GM12874 (cell line): Measurements from ENCODE around the gene EDEM1.

Experiments
- TF ChIP-seq, protein P1 (sequence below): IDR thresholded peaks from 2 replicates; pipeline ENCODE4 v1.5.1; 2011; ENCODE audit warnings: low read depth, mild to moderate bottlenecking, control low read depth, low read length, moderate library complexity; ENCODE audit not compliant: insufficient read depth

The EDEM1 gene

DNA sequence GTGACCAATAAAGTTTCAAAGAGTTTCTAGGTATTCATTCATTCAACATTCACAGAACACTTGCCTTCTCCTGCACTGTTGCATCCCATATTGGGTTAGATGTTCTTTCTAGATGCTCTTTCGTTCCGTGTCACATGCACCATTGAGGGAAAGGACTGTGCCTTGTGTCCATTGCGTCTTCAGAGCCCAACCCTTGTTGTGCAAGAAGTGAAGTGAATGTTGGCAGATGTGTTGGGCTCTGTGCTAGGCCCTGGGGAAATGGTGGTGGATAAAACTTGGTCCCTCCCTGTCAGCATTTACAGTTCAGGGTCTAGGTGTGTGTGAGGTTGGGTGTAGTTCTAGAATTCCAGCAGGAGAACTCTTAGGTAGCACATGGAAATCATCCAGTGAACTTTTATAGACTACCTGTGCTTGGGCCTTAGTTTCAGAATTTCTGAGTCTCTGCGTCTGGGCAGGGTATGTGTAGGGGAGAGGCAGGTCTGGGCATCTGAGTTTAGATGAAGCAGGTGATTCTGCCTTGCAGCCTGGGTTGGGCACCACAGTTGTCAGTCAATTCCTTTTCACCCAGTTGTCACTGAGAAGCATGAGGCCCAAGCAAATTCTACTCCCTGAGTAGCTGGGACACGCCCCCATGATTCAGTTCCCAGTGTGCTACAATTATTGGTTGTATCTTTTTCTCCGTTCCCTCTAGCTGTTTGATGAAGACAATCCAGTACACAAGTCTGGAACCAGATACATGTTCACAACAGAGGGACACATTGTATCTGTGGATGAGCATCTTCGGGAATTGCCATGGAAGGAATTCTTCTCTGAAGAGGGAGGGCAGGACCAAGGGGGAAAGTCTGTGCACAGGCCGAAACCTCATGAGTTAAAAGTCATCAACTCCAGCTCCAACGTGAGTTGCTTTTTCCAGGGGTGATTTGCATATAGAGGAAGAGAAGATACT is 25.4 kb downstream of the EDEM1 start:
- TF ChIP-seq, protein P1, sequence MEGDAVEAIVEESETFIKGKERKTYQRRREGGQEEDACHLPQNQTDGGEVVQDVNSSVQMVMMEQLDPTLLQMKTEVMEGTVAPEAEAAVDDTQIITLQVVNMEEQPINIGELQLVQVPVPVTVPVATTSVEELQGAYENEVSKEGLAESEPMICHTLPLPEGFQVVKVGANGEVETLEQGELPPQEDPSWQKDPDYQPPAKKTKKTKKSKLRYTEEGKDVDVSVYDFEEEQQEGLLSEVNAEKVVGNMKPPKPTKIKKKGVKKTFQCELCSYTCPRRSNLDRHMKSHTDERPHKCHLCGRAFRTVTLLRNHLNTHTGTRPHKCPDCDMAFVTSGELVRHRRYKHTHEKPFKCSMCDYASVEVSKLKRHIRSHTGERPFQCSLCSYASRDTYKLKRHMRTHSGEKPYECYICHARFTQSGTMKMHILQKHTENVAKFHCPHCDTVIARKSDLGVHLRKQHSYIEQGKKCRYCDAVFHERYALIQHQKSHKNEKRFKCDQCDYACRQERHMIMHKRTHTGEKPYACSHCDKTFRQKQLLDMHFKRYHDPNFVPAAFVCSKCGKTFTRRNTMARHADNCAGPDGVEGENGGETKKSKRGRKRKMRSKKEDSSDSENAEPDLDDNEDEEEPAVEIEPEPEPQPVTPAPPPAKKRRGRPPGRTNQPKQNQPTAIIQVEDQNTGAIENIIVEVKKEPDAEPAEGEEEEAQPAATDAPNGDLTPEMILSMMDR, result no peak

DNA sequence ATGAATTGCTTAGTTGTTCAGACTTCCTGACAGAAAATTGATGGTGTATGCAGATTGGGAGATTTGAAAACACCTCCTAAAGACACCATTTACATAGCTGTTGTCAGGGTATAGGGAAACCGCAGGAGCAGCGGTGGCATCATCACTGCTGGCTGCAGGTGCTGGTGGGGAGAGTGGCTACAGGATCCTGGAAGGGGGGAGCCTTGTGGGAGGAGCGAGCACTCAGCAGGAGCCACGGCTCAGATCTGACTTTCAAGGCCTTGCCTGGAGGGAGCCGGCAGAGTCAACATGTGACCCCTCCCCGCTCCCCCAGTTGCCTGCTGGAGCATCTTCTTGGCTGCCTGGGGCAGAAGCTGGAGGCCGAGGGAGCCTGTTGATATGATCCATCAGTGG is 26.1 kb downstream of the EDEM1 start:
- TF ChIP-seq, protein P1, result no peak

DNA sequence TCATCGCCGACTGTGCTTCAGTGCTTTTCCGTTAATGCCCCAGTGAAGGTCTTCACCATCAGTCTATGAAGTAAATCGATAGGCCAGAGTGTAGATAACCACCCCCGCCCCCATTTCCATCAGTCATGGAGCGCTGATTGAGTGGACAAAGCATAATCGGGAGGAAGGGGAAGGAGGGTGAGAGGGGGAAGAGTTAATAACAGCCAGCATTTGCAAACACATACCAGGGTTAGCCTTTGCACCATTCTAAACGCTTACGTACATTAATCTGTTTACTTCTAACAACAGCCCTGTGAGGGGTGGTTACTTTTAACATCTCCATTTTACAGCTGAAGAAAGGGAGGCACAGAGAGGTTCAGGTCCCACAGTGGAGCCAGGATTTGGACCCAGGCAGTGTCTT is 26.8 kb downstream of the EDEM1 start:
- TF ChIP-seq, protein P1, result no peak

DNA sequence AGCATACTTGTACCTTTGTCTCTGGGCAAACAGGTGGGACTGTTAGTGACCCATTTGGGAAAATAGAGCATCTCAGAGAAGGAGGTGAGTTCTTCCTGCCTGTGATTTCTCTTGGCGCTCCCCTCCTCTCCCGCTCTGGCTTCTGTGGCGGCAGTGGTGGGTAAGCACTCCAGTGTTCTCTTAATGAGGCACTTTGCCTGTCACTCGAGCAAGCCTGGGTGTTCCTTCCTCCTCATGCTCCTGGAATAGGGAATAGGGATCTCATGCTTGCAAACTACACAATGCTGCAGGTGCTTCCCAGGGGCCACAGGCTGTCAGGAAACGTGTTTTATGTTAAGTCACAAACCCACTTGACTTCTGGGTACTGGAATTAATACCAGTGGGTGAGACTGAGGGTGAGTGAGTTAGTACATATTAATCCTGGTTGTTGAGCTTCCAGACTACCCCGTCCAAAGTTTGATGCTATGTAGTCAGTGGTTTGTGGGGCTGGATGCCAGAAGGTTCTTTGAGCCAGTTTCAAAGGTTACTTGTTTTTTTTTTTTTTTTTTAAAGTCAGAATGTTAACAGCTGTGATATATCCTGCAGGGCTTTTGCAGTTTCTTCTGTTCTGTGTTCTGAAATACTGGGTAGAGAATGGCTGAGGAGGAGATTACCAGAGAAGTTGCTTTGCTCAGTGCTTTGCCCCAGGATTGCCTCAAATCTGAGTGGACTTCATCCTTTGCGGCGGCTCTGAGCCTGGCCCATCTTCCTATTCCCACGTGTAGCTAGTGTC is 30.5 kb downstream of the EDEM1 start:
- TF ChIP-seq, protein P1, result no peak

DNA sequence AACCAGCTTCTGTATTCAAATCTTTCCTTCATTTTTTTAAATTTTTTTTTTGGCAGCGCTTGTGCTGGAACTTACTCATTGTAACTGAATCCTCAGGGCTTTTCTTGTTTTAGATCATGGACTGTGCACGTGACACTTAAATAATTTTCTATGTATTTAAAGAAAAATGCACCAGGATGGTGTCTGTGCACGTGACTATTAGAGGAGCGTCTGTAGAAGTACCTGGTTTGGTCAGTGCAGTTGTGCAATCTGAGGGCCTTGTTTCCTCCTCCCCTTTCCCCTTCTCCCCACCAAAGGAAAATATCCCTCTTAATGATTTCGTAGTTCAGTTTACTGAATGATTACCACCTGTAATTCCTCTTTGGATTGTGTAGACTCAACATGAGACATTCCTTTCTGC is 31.3 kb downstream of the EDEM1 start:
- TF ChIP-seq, protein P1, result no peak

DNA sequence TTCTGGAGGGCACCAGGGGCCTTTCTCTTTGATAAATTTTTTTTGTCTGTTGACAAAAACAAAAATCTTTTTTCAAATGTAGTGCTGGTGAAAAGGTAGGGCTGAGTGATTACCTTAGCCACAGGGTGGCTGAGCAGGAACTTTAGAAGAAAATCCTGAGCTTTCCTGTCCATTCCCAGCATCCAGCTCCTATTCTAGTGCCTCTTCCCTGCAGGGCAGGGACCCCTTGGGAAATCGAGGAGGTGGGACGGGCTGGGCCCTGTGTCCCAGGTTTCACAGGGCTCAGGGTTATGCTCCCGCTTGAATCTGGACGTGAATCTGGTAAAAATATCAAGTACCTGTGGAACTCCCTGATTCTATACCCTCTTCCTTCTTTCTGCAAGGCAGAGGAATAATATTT is 31.7 kb downstream of the EDEM1 start:
- TF ChIP-seq, protein P1, result no peak

DNA sequence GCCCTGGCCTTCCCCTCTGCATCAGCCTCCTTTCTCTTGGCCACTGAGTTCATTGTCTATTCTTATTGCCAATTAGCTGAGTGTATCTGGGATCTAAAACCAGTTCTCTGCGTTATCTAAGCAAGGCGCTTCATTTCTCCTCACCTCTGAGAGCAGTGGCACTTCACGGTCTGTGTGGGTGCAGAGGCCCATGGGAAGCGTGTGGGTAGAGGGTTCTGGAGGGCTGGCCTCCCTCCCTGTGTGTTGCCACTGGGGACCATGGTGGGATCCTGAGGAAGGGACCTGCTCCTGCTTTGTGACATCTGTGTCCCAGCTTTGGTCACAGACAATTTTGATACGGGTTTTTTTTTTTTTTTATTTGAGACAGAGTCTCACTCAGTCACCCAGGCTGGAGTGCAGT is 32.7 kb downstream of the EDEM1 start:
- TF ChIP-seq, protein P1, result no peak
